Caco-2 (cell line): Measurements from ENCODE around the gene ABCA10. TPM values are rescaled to one million over a fixed set of nuclear protein-coding genes. Genes with fewer than 3 reads are reported as not detected.

Source experiments
- BruUV-seq: library from RNA; stranded (reverse); fragments of 400-500 nt; replicated peaks from 2 replicates; lab custom pipeline; 2021; lab: Mats Ljungman, UMichigan
- CTCF ChIA-PET: fragments of 300-600 bp; sonication (Branson Sonifier 250); formaldehyde crosslinking; loops from one replicate; lab custom pipeline; 2022; ENCODE audit warnings: antibody characterized with exemption; lab: Charles Lee
- POLR2A ChIA-PET: fragments of 300-600 bp; sonication (Branson Sonifier 250); formaldehyde crosslinking; loops from one replicate; lab custom pipeline; 2022; ENCODE audit warnings: antibody characterized with exemption; lab: Charles Lee
- DNase-seq, 2 experiments: peaks; one replicate each; pipeline versions ENCODE4 v3.0.0 to v3.0.0-alpha.2; 2020 to 2022
- H3K27me3 ChIP-seq: replicated peaks from 2 replicates; pipeline ENCODE4 v1.6.0; 2011; ENCODE audit warnings: low read length; ENCODE audit not compliant: control insufficient read depth, insufficient read depth
- H3K36me3 ChIP-seq: 2 replicates; pipeline ENCODE4 v1.5.1; 2011; ENCODE audit warnings: low read length; ENCODE audit not compliant: control insufficient read depth, insufficient read depth
- H3K4me1 ChIP-seq: fragments of 250-450 bp; sonication (Bioruptor Pico); 2 replicates; pipeline ENCODE4 v1.5.1; 2020; ENCODE audit warnings: mild to moderate bottlenecking
- H3K4me3 ChIP-seq: 2 replicates; pipeline ENCODE4 v1.5.1; 2011; ENCODE audit warnings: low read depth, mild to moderate bottlenecking, control low read depth, low read length
- H3K9me3 ChIP-seq: fragments of 250-450 bp; sonication (Bioruptor Pico); 2 replicates; pipeline ENCODE4 v1.5.1; 2020; ENCODE audit warnings: mild to moderate bottlenecking, moderate library complexity
- H3K27ac Mint-ChIP-seq: one replicate; pipeline ENCODE4 v1.8.0; 2022; ENCODE audit warnings: mixed read lengths; ENCODE audit not compliant: unreplicated experiment
- H3K27me3 Mint-ChIP-seq: one replicate; pipeline ENCODE4 v1.8.0; 2022; ENCODE audit warnings: mixed read lengths; ENCODE audit not compliant: insufficient read depth, unreplicated experiment
- H3K36me3 Mint-ChIP-seq: one replicate; pipeline ENCODE4 v1.8.0; 2022; ENCODE audit warnings: mild to moderate bottlenecking, mixed read lengths; ENCODE audit not compliant: insufficient read depth, unreplicated experiment
- H3K4me1 Mint-ChIP-seq: one replicate; pipeline ENCODE4 v1.8.0; 2022; ENCODE audit warnings: low read depth, mixed read lengths; ENCODE audit not compliant: unreplicated experiment
- H3K4me3 Mint-ChIP-seq: one replicate; pipeline ENCODE4 v1.8.0; 2022; ENCODE audit warnings: mild to moderate bottlenecking, moderate library complexity, mixed read lengths; ENCODE audit not compliant: unreplicated experiment
- H3K9me3 Mint-ChIP-seq: one replicate; pipeline ENCODE4 v1.8.0; 2022; ENCODE audit warnings: mixed read lengths; ENCODE audit not compliant: unreplicated experiment
- CTCF ChIP-seq, 2 experiments: fragments of 200-600 bp in 1 of 2; IDR thresholded peaks; 1 replicate in 1 of 2; 2 replicates in 1 of 2; pipeline versions ENCODE4 v1.5.1 to v1.8.0; 2011 to 2022; ENCODE audit warnings: antibody characterized with exemption in 1 of 2, control low read depth in 1 of 2, inconsistent platforms in 1 of 2, low read depth in 1 of 2, low read length in 1 of 2, mild to moderate bottlenecking in 1 of 2, moderate library complexity in 1 of 2; ENCODE audit not compliant: insufficient read depth in 1 of 2, severe bottlenecking in 1 of 2, unreplicated experiment in 1 of 2
- intact Hi-C: fragments of 100-400 bp; cut with micrococcal nuclease; formaldehyde crosslinking; loops from one replicate; pipeline ENCODE4 v1.10.0; 2022; ENCODE audit not compliant: unreplicated experiment
- total RNA-seq: library from RNA; stranded (reverse); gene quantifications from 2 replicates; pipeline ENCODE4 v1.2.3, GENCODE V29; 2022

The ABCA10 gene
- total RNA-seq, 1 experiment from 2014 or later: not detected

GRCh38 chr17:69271023-69271422, 42.4 kb upstream of the ABCA10 start:
- intact Hi-C loops: no loop called here
- BruUV-seq: no TSS peak
- H3K4me1 ChIP-seq: peaks cover 14% of the 10 kb centered on the region
- POLR2A ChIA-PET: no interaction called here
- no peaks in the 10 kb centered on the region for H3K27me3 ChIP-seq
- no peaks in the 10 kb centered on the region for H3K27me3 Mint-ChIP-seq
- no peak overlapping the region for H3K4me3 ChIP-seq
- no peak for DNase-seq
- H3K4me3 Mint-ChIP-seq: no peak overlapping the region
- no peaks in the 10 kb centered on the region for H3K36me3 Mint-ChIP-seq
- H3K9me3 Mint-ChIP-seq: no peaks in the 10 kb centered on the region
- H3K9me3 ChIP-seq: no peaks in the 10 kb centered on the region
- no peaks in the 10 kb centered on the region for H3K36me3 ChIP-seq
- H3K27ac Mint-ChIP-seq: no peak overlapping the region
- CTCF ChIA-PET: no interaction called here
- no peak for TF ChIP-seq CTCF (IDR thresholded peaks at IDR 0.05; ENCODE audit: insufficient read depth in 1 of 2, low read depth in 1 of 2, low read length in 1 of 2, severe bottlenecking in 1 of 2, unreplicated experiment in 1 of 2)
- peaks cover 13% of the 10 kb centered on the region for H3K4me1 Mint-ChIP-seq

GRCh38 chr17:69269131-69269998, 40.7 kb upstream of the ABCA10 start:
- Histone ChIP-seq H3K4me3 (no peak overlapping the region), H3K27me3 (no peaks in the 10 kb centered on the region), H3K4me1 (peaks cover 14% of the 10 kb centered on the region), H3K36me3 (no peaks in the 10 kb centered on the region), H3K9me3 (no peaks in the 10 kb centered on the region)
- Mint-ChIP-seq H3K9me3 (no peaks in the 10 kb centered on the region), H3K4me3 (no peak overlapping the region), H3K27me3 (no peaks in the 10 kb centered on the region), H3K27ac (no peak overlapping the region), H3K36me3 (no peaks in the 10 kb centered on the region), H3K4me1 (peaks cover 13% of the 10 kb centered on the region)
- CTCF ChIA-PET: no interaction called here
- DNase-seq: no peak
- POLR2A ChIA-PET: no interaction called here
- intact Hi-C loops: no loop called here
- TF ChIP-seq CTCF (IDR thresholded peaks at IDR 0.05; ENCODE audit: insufficient read depth in 1 of 2, low read depth in 1 of 2, low read length in 1 of 2, severe bottlenecking in 1 of 2, unreplicated experiment in 1 of 2): no peak
- BruUV-seq: no TSS peak

GRCh38 chr17:69268543-69269014, 40.0 kb upstream of the ABCA10 start:
- intact Hi-C loops: no loop called here
- Histone ChIP-seq H3K4me3 (no peak overlapping the region), H3K36me3 (no peaks in the 10 kb centered on the region), H3K4me1 (peaks cover 14% of the 10 kb centered on the region), H3K9me3 (no peaks in the 10 kb centered on the region), H3K27me3 (no peaks in the 10 kb centered on the region)
- CTCF ChIA-PET: no interaction called here
- H3K27me3 Mint-ChIP-seq: no peaks in the 10 kb centered on the region
- H3K4me3 Mint-ChIP-seq: no peak overlapping the region
- no peaks in the 10 kb centered on the region for H3K9me3 Mint-ChIP-seq
- POLR2A ChIA-PET: interaction anchor here (0.5 kb wide), 1 partner anchor 1717 kb away, joined by 3 read pairs; no protein-coding TSS in a partner anchor
- no peak for TF ChIP-seq CTCF (IDR thresholded peaks at IDR 0.05; ENCODE audit: insufficient read depth in 1 of 2, low read depth in 1 of 2, low read length in 1 of 2, severe bottlenecking in 1 of 2, unreplicated experiment in 1 of 2)
- no TSS peak for BruUV-seq
- H3K4me1 Mint-ChIP-seq: peaks cover 13% of the 10 kb centered on the region
- DNase-seq: peak in 1 of 2 experiments; percentile 19
- H3K27ac Mint-ChIP-seq: no peak overlapping the region
- no peaks in the 10 kb centered on the region for H3K36me3 Mint-ChIP-seq
